Measurements from ENCODE around the gene DLGAP1.

DLGAP1 gene

GRCh38 chr18:3867236-3867635 lies 587.9 kb downstream of the DLGAP1 start:
- DNase-seq (ENCODE audit: low read depth): no peak

- no peak for DNase-seq (ENCODE audit: low read depth)
Observed at GRCh38 chr18:3864669-3865298, 590.3 kb downstream of the DLGAP1 start.

GRCh38 chr18:3863593-3863992 lies 591.5 kb downstream of the DLGAP1 start:
- DNase-seq (ENCODE audit: low read depth): no peak

GRCh38 chr18:3863006-3863405 lies 592.1 kb downstream of the DLGAP1 start:
- no peak for DNase-seq (ENCODE audit: low read depth)

- no peak for DNase-seq (ENCODE audit: low read depth)
Observed at GRCh38 chr18:3861495-3861894, 593.6 kb downstream of the DLGAP1 start.

- no peak for DNase-seq (ENCODE audit: low read depth)
Observed at GRCh38 chr18:3857544-3857943, 597.6 kb downstream of the DLGAP1 start.

- no peak for DNase-seq (ENCODE audit: low read depth)
Observed at GRCh38 chr18:3855966-3856365, 599.1 kb downstream of the DLGAP1 start.

GRCh38 chr18:3852321-3852720 lies 602.8 kb downstream of the DLGAP1 start:
- no peak for DNase-seq (ENCODE audit: low read depth)

- no peak for DNase-seq (ENCODE audit: low read depth)
Observed at GRCh38 chr18:3851159-3851558, 603.9 kb downstream of the DLGAP1 start.

GRCh38 chr18:3848316-3848715 lies 606.8 kb downstream of the DLGAP1 start:
- no peak for DNase-seq (ENCODE audit: low read depth)

- DNase-seq (ENCODE audit: low read depth): no peak
Observed at GRCh38 chr18:3845161-3845560, 609.9 kb downstream of the DLGAP1 start.

GRCh38 chr18:3842844-3843243 lies 612.3 kb downstream of the DLGAP1 start:
- DNase-seq (ENCODE audit: low read depth): no peak

GRCh38 chr18:3840766-3841165 lies 614.3 kb downstream of the DLGAP1 start:
- no peak for DNase-seq (ENCODE audit: low read depth)

GRCh38 chr18:3839581-3839981 lies 615.5 kb downstream of the DLGAP1 start:
- no peak for DNase-seq (ENCODE audit: low read depth)

GRCh38 chr18:3836483-3837335 lies 618.4 kb downstream of the DLGAP1 start:
- DNase-seq (ENCODE audit: low read depth): no peak

- DNase-seq (ENCODE audit: low read depth): no peak
Observed at GRCh38 chr18:3832025-3832638, 623.0 kb downstream of the DLGAP1 start.

GRCh38 chr18:3830604-3831003 lies 624.5 kb downstream of the DLGAP1 start:
- DNase-seq (ENCODE audit: low read depth): no peak

GRCh38 chr18:3827236-3827845 lies 627.8 kb downstream of the DLGAP1 start:
- DNase-seq (ENCODE audit: low read depth): no peak

GRCh38 chr18:3826021-3826420 lies 629.1 kb downstream of the DLGAP1 start:
- no peak for DNase-seq (ENCODE audit: low read depth)

GRCh38 chr18:3824101-3824500 lies 631.0 kb downstream of the DLGAP1 start:
- no peak for DNase-seq (ENCODE audit: low read depth)

GRCh38 chr18:3823073-3823472 lies 632.0 kb downstream of the DLGAP1 start:
- no peak for DNase-seq (ENCODE audit: low read depth)

- no peak for DNase-seq (ENCODE audit: low read depth)
Observed at GRCh38 chr18:3821524-3821923, 633.6 kb downstream of the DLGAP1 start.

- DNase-seq (ENCODE audit: low read depth): no peak
Observed at GRCh38 chr18:3819961-3820360, 635.1 kb downstream of the DLGAP1 start.

All from T follicular helper cell (primary cell).